H9 (cell line): Measurements from ENCODE around the gene ZNRF1. TPM values are rescaled to one million over a fixed set of nuclear protein-coding genes. Genes with fewer than 3 reads are reported as not detected.

Source experiments
- DNase-seq: peaks from one replicate; pipeline ENCODE4 v3.0.0-alpha.2; 2017
- H2AFZ ChIP-seq: one replicate; pipeline ENCODE4 v1.6.1; 2013; ENCODE audit warnings: mild to moderate bottlenecking, low read length, control low read depth, moderate library complexity
- H2AK5ac ChIP-seq: 2 replicates; pipeline ENCODE4 v1.6.1; 2013; ENCODE audit warnings: low read length, control low read depth, mixed read lengths; ENCODE audit not compliant: insufficient read length
- H2BK120ac ChIP-seq: one replicate; pipeline ENCODE4 v1.6.1; 2013; ENCODE audit warnings: low read depth, mild to moderate bottlenecking, low read length, control low read depth, inconsistent platforms; ENCODE audit not compliant: poor library complexity, severe bottlenecking
- H2BK12ac ChIP-seq: 2 replicates; pipeline ENCODE4 v1.6.1; 2013; ENCODE audit warnings: low read length, control low read depth, mixed read lengths, low read depth; ENCODE audit not compliant: insufficient read length
- H2BK15ac ChIP-seq: 2 replicates; pipeline ENCODE4 v1.6.1; 2013; ENCODE audit warnings: low read depth, low read length, control low read depth
- H2BK20ac ChIP-seq: one replicate; pipeline ENCODE4 v1.6.1; 2013; ENCODE audit warnings: low read depth, mild to moderate bottlenecking, low read length, control low read depth, inconsistent platforms; ENCODE audit not compliant: poor library complexity, severe bottlenecking
- H2BK5ac ChIP-seq: 2 replicates; pipeline ENCODE4 v1.6.1; 2013; ENCODE audit warnings: low read length, control low read depth, mixed read lengths; ENCODE audit not compliant: insufficient read length
- H3K14ac ChIP-seq: 2 replicates; pipeline ENCODE4 v1.6.1; 2013; ENCODE audit warnings: low read length, control low read depth; ENCODE audit not compliant: insufficient read depth
- H3K18ac ChIP-seq: 2 replicates; pipeline ENCODE4 v1.6.1; 2013; ENCODE audit warnings: low read depth, mild to moderate bottlenecking, mixed read lengths, low read length, control low read depth; ENCODE audit not compliant: insufficient read length
- H3K23ac ChIP-seq: 2 replicates; pipeline ENCODE4 v1.6.1; 2013; ENCODE audit warnings: low read length, control low read depth, mixed read lengths, low read depth; ENCODE audit not compliant: insufficient read length
- H3K23me2 ChIP-seq: 2 replicates; pipeline ENCODE4 v1.6.1; 2013; ENCODE audit warnings: low read depth, mild to moderate bottlenecking, mixed read lengths, low read length, control low read depth; ENCODE audit not compliant: insufficient read length, poor library complexity, severe bottlenecking
- H3K27ac ChIP-seq: 2 replicates; pipeline ENCODE4 v1.5.1; 2013; ENCODE audit warnings: low read length, control low read depth, mixed read lengths, low read depth; ENCODE audit not compliant: insufficient read length
- H3K27me3 ChIP-seq: 2 replicates; pipeline ENCODE4 v1.6.1; 2013; ENCODE audit warnings: low read length, control low read depth, inconsistent platforms; ENCODE audit not compliant: insufficient read depth
- H3K4ac ChIP-seq: 2 replicates; pipeline ENCODE4 v1.6.1; 2013; ENCODE audit warnings: low read depth, mild to moderate bottlenecking, control low read depth, inconsistent platforms, low read length, moderate library complexity
- H3K4me1 ChIP-seq: 2 replicates; pipeline ENCODE4 v1.6.1; 2013; ENCODE audit warnings: low read length, control low read depth, inconsistent platforms; ENCODE audit not compliant: insufficient read depth
- H3K4me2 ChIP-seq: 2 replicates; pipeline ENCODE4 v1.6.1; 2013; ENCODE audit warnings: low read length, control low read depth, mixed read lengths; ENCODE audit not compliant: insufficient read length, insufficient read depth
- H3K56ac ChIP-seq: 2 replicates; pipeline ENCODE4 v1.6.1; 2013; ENCODE audit warnings: low read depth, mild to moderate bottlenecking, mixed read lengths, low read length, control low read depth; ENCODE audit not compliant: insufficient read length
- H3K79me1 ChIP-seq: 2 replicates; pipeline ENCODE4 v1.6.1; 2013; ENCODE audit warnings: low read depth, mild to moderate bottlenecking, moderate library complexity, low read length, control low read depth, inconsistent platforms; ENCODE audit not compliant: insufficient read depth, poor library complexity, severe bottlenecking
- H3K79me2 ChIP-seq: 2 replicates; pipeline ENCODE4 v1.6.1; 2013; ENCODE audit warnings: low read length, control low read depth, inconsistent platforms; ENCODE audit not compliant: insufficient read depth
- H3K9ac ChIP-seq: 2 replicates; pipeline ENCODE4 v1.6.1; 2013; ENCODE audit warnings: low read length, control low read depth, mixed read lengths; ENCODE audit not compliant: insufficient read length; ENCODE audit errors: extremely low read depth
- H3K9me3 ChIP-seq: one replicate; pipeline ENCODE4 v1.6.1; 2013; ENCODE audit warnings: low read depth, low read length, inconsistent platforms; ENCODE audit not compliant: control insufficient read depth
- H3T11ph ChIP-seq: one replicate; pipeline ENCODE4 v1.6.1; 2013; ENCODE audit warnings: mild to moderate bottlenecking, low read length, control low read depth, inconsistent platforms
- H4K20me1 ChIP-seq: one replicate; pipeline ENCODE4 v1.6.1; 2013; ENCODE audit not compliant: control insufficient read depth, insufficient read length, insufficient read depth
- H4K5ac ChIP-seq: 2 replicates; pipeline ENCODE4 v1.6.1; 2013; ENCODE audit warnings: low read depth, mild to moderate bottlenecking, mixed read lengths, low read length, control low read depth; ENCODE audit not compliant: insufficient read length
- H4K8ac ChIP-seq: replicated peaks from 2 replicates; pipeline ENCODE4 v1.6.1; 2013; ENCODE audit warnings: low read length, control low read depth, mixed read lengths, low read depth; ENCODE audit not compliant: insufficient read length
- H4K91ac ChIP-seq: 2 replicates; pipeline ENCODE4 v1.6.1; 2013; ENCODE audit warnings: low read depth, mild to moderate bottlenecking, moderate library complexity, mixed read lengths, low read length, control low read depth; ENCODE audit not compliant: insufficient read length
- H3K27ac Mint-ChIP-seq, 3 experiments: 2 replicates in 2 of 3; 3 replicates in 1 of 3; pipeline ENCODE4 v1.8.0; 2020 to 2021; ENCODE audit warnings: mixed read lengths in 3 of 3, mild to moderate bottlenecking in 1 of 3, moderate library complexity in 1 of 3
- H3K27me3 Mint-ChIP-seq: 2 replicates; pipeline ENCODE4 v1.8.0; 2021; ENCODE audit warnings: low read depth, mild to moderate bottlenecking, moderate library complexity, mixed read lengths
- H3K36me3 Mint-ChIP-seq, 3 experiments: 2 replicates in 2 of 3; 3 replicates in 1 of 3; pipeline ENCODE4 v1.8.0; 2020 to 2021; ENCODE audit warnings: low read depth in 3 of 3, mixed read lengths in 3 of 3; ENCODE audit not compliant: insufficient read depth in 1 of 3
- H3K4me1 Mint-ChIP-seq, 2 experiments: 2 replicates each; pipeline ENCODE4 v1.8.0; 2020; ENCODE audit warnings: mixed read lengths in 2 of 2
- H3K4me3 Mint-ChIP-seq, 2 experiments: 2 replicates in 1 of 2; 3 replicates in 1 of 2; pipeline ENCODE4 v1.8.0; 2020 to 2021; ENCODE audit warnings: mild to moderate bottlenecking in 2 of 2, mixed read lengths in 2 of 2, moderate library complexity in 1 of 2
- H3K9me3 Mint-ChIP-seq, 2 experiments: 2 replicates in 1 of 2; 3 replicates in 1 of 2; pipeline ENCODE4 v1.8.0; 2020; ENCODE audit warnings: mild to moderate bottlenecking in 2 of 2, mixed read lengths in 2 of 2, moderate library complexity in 1 of 2
- WGBS: extraction: QIAGEN DNeasy Blood & Tissue Kit; methylation state at CpG from one replicate; pipeline ENCODE4 v1.1.7; 2013; ENCODE audit warnings: missing lambda C conversion rate, low lambda C conversion rate, mixed read lengths; ENCODE audit not compliant: insufficient read length; ENCODE audit errors: extremely low coverage; 5-methylcytosine and 5-hydroxymethylcytosine counted together
- total RNA-seq: library from RNA; stranded (reverse); gene quantifications from 2 replicates; pipeline ENCODE4 v1.2.1, GENCODE V29; 2021
- TF ChIP-seq, protein P1 (sequence below): fragments of 200-600 bp; sonication (generic); conservative IDR thresholded peaks from 3 replicates; pipeline ENCODE4 v1.8.0; 2021; ENCODE audit warnings: antibody characterized with exemption, mild to moderate bottlenecking

The ZNRF1 gene
- total RNA-seq, 1 experiment from 2014 or later, result 49.6 TPM

DNA sequence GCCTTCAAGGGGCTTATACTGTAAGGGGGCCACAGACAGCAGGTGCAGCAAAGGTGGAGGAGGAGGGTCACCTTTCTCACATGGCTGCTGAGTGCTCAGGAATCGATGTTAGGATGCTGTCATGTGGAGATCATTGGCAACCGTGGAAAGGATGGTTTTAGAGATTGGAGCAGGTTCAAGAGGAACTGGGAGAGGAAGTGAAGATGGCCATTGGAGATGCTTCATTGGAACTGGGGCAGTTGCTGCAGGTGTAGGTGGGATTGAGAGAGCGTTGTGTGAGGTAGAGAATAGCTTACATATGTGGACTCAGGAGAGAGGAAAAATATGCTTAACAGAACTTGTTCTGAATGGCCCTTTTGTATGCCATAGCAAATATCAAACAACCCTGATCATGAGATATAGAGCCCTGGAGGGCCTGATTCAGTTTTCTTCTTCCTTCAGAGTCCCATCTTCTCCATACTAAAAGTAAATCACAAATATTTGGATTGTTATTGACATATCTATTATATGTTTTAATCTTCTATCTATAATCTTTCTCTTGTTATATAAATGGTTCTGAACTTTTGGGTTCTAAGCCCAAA is 77.0 kb downstream of the ZNRF1 start:
- H4K8ac ChIP-seq, result no peak overlapping the region
- H2BK5ac ChIP-seq, result no peak overlapping the region
- H3K4ac ChIP-seq, result no peak overlapping the region
- Mint-ChIP-seq H3K27ac (no peak overlapping the region), H3K4me1 (peaks cover 41 to 51% of the 10 kb centered on the region in 2 experiments), H3K27me3 (no peaks in the 10 kb centered on the region), H3K4me3 (no peak overlapping the region), H3K9me3 (peaks cover 2 to 3% of the 10 kb centered on the region in 2 experiments; a peak in 1 of 5 replicates), H3K36me3 (peaks cover 6 to 13% (median 10%) of the 10 kb centered on the region in 3 experiments)
- peaks cover 6% of the 10 kb centered on the region; the same call in 1 of the 2 replicates for H3K4me1 ChIP-seq
- H4K91ac ChIP-seq, result no peak overlapping the region
- no peaks in the 10 kb centered on the region for H3K27me3 ChIP-seq
- H4K20me1 ChIP-seq, result no peaks in the 10 kb centered on the region
- H2AFZ ChIP-seq, result no peak overlapping the region
- H2BK12ac ChIP-seq, result no peak overlapping the region
- no peaks in the 10 kb centered on the region for H3K9me3 ChIP-seq
- H2BK15ac ChIP-seq, result no peak overlapping the region
- peaks cover 13% of the 10 kb centered on the region; the same call in 1 of the 2 replicates for H3K79me2 ChIP-seq
- H2BK120ac ChIP-seq, result no peak overlapping the region
- no peak overlapping the region for H3T11ph ChIP-seq
- TF ChIP-seq, protein P1, sequence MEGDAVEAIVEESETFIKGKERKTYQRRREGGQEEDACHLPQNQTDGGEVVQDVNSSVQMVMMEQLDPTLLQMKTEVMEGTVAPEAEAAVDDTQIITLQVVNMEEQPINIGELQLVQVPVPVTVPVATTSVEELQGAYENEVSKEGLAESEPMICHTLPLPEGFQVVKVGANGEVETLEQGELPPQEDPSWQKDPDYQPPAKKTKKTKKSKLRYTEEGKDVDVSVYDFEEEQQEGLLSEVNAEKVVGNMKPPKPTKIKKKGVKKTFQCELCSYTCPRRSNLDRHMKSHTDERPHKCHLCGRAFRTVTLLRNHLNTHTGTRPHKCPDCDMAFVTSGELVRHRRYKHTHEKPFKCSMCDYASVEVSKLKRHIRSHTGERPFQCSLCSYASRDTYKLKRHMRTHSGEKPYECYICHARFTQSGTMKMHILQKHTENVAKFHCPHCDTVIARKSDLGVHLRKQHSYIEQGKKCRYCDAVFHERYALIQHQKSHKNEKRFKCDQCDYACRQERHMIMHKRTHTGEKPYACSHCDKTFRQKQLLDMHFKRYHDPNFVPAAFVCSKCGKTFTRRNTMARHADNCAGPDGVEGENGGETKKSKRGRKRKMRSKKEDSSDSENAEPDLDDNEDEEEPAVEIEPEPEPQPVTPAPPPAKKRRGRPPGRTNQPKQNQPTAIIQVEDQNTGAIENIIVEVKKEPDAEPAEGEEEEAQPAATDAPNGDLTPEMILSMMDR, result no peak
- H3K79me1 ChIP-seq, result no peaks in the 10 kb centered on the region
- no peak overlapping the region for H3K18ac ChIP-seq
- no peak overlapping the region for H4K5ac ChIP-seq
- WGBS, result no CpG with 5 or more reads among the region's 3 CpGs
- H2BK20ac ChIP-seq, result no peak overlapping the region
- H2AK5ac ChIP-seq, result no peak overlapping the region
- no peak overlapping the region for H3K56ac ChIP-seq
- no peak overlapping the region for H3K9ac ChIP-seq
- H3K23ac ChIP-seq, result no peak overlapping the region
- DNase-seq, result no peak
- no peak overlapping the region for H3K14ac ChIP-seq
- H3K27ac ChIP-seq, result no peak overlapping the region
- H3K4me2 ChIP-seq, result no peak overlapping the region
- no peaks in the 10 kb centered on the region for H3K23me2 ChIP-seq
